Activated CD8-positive, alpha-beta memory T cell treated with anti-CD3 and anti-CD28 coated beads for 1 hour (primary cell): ENCODE data around the gene NSL1.

ENCODE experiments used
- DNase-seq, 2 donors: peaks; one replicate each; pipeline ENCODE4 v3.0.0-alpha.2; 2020; ENCODE audit warnings: low read depth in 1 of 2; ENCODE audit errors: extremely low read depth in 1 of 2

Gene NSL1

GRCh38 chr1:212688341-212689047 lies 103.1 kb downstream of the NSL1 start:
- no peak for DNase-seq

DNA sequence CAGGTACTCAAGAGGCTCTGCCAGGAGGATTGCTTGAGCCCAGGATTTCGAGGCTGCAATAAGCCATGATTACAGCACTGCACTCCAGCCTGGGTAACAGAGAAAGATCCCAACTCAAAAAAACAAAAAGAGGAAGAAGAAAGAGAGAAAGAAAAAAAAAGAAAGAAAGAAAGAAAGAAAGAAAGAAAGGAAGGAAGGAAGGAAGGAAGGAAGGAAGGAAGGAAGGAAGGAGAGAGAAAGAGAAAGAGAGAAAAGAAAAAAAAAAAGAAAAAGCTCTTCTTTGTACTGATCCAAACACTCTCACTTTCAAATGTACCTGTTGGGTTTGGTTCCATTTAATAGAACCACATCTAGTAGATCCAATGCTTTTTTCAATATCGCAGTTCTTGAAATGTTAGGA lies 103.8 kb downstream of the NSL1 start:
- no peak for DNase-seq

DNA sequence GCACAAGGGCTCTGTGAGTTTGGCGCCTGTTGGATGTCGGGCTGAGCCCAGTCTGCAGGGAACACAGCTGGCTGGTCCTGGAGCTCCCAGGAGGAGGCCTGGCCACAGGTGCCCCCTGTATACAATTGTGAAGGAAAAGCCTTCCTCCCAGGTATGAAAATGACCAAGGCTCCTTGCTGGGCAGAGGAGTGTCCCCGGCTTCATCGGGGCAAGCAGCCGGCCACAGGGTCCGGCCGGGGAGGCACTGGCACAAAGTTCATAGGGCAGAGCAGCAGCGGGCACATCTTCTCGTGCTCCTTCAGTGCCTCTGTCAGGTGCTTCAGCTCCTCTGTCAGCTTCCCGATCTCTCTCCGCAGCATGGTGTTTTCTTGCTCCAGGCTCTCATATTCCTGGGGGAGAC lies 105.0 kb downstream of the NSL1 start:
- no peak for DNase-seq

DNA sequence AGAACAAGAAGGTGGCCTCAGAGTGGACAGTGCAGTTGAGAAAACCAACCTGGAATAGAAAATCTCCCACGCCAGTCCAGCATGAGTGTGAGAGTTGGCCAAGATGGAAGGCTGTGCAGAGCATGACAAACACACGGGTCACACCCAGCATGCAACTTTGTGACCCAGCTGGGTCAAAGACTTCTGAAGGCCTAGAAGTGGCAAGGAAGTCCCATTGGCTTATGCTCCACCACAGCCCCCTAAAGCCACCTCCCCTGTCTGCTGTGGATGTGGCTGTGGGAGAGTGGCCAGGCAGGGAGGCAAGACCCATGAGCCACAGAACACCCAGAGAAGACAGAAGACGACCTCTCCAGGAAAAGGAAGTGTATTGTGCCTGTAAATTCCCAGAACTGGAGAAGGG lies 105.5 kb downstream of the NSL1 start:
- DNase-seq, result no peak

GRCh38 chr1:212685429-212685828 lies 106.1 kb downstream of the NSL1 start:
- no peak for DNase-seq

- no peak for DNase-seq
Measured at GRCh38 chr1:212684521-212685090, 107.0 kb downstream of the NSL1 start.

GRCh38 chr1:212684076-212684475 lies 107.5 kb downstream of the NSL1 start:
- DNase-seq, result no peak

- no peak for DNase-seq
Measured at GRCh38 chr1:212683357-212683722, 108.2 kb downstream of the NSL1 start.

DNA sequence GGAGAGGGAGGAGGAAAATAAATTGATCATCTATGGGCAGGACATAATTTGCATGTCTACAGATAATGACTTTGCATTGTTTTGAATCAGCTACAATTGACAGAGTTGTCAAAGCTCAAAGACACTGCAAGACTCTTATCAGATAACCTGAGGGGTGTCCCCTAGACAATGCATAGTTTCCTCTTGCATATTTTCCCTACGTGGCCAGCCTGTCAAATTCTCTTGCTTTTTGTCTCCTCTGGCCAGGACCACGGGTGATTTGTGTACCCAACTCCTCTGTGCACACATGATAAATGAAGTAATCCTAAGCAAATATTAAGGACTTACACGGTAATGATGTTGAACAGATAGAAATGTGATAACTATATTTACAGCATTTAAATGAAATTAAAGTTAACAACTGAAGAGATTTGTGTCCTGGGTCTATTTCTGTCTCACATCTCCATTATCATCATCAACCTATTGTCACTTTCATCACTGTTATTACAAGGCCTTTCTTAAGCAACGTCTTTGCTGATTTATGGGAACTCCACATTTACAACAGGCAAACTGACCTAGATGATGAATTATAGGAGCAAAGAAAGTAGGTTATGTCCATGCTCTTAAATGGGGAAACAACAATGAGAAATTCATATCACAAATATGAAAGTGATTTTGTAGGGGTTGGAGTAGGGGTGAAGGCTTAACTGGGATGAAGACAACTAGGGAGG lies 110.7 kb downstream of the NSL1 start:
- DNase-seq, result no peak

- no peak for DNase-seq
Measured at GRCh38 chr1:212678456-212679410, 112.8 kb downstream of the NSL1 start.

GRCh38 chr1:212677573-212677972 lies 114.0 kb downstream of the NSL1 start:
- DNase-seq, result no peak

- no peak for DNase-seq
Measured at GRCh38 chr1:212677136-212677535, 114.4 kb downstream of the NSL1 start.
